Measurements from ENCODE around the gene PTK6.
"Not testable (repeated sequence)": the region's sequence is repeated elsewhere in the genome, so short reads cannot be mapped to it uniquely, and the experiment has no call there.

The PTK6 gene

GRCh38 chr20:63568986-63569949 lies 32.1 kb upstream of the PTK6 start:
- no peak for DNase-seq (ENCODE audit: low read depth in 2 of 2)

- no peak for DNase-seq (ENCODE audit: low read depth in 2 of 2)
Measured at GRCh38 chr20:63568170-63568981, 31.2 kb upstream of the PTK6 start.

- no peak for DNase-seq (ENCODE audit: low read depth in 2 of 2)
Measured at GRCh38 chr20:63567386-63568169, 30.4 kb upstream of the PTK6 start.

GRCh38 chr20:63567136-63567385 lies 29.9 kb upstream of the PTK6 start:
- no peak for DNase-seq (ENCODE audit: low read depth in 2 of 2)

- DNase-seq (ENCODE audit: low read depth in 2 of 2) = no peak
Measured at GRCh38 chr20:63566395-63567135, 29.4 kb upstream of the PTK6 start.

- no peak for DNase-seq (ENCODE audit: low read depth in 2 of 2)
Measured at GRCh38 chr20:63565699-63566335, 28.6 kb upstream of the PTK6 start.

GRCh38 chr20:63565021-63565698 lies 28.0 kb upstream of the PTK6 start:
- DNase-seq (ENCODE audit: low read depth in 2 of 2) = no peak

- no peak for DNase-seq (ENCODE audit: low read depth in 2 of 2)
Measured at GRCh38 chr20:63564036-63564810, 27.0 kb upstream of the PTK6 start.

GRCh38 chr20:63563225-63563935 lies 26.2 kb upstream of the PTK6 start:
- DNase-seq (ENCODE audit: low read depth in 2 of 2) = no peak

- no peak for DNase-seq (ENCODE audit: low read depth in 2 of 2)
Measured at GRCh38 chr20:63562461-63563224, 25.5 kb upstream of the PTK6 start.

GRCh38 chr20:63561624-63562396 lies 24.6 kb upstream of the PTK6 start:
- DNase-seq (ENCODE audit: low read depth in 2 of 2) = no peak

- no peak for DNase-seq (ENCODE audit: low read depth in 2 of 2)
Measured at GRCh38 chr20:63560856-63561609, 23.9 kb upstream of the PTK6 start.

GRCh38 chr20:63560333-63560805 lies 23.2 kb upstream of the PTK6 start:
- no peak for DNase-seq (ENCODE audit: low read depth in 2 of 2)

- DNase-seq (ENCODE audit: low read depth in 2 of 2) = not testable (repeated sequence)
Measured at GRCh38 chr20:63559485-63560332, 22.5 kb upstream of the PTK6 start.

- DNase-seq (ENCODE audit: low read depth in 2 of 2) = no peak
Measured at GRCh38 chr20:63558804-63559484, 21.8 kb upstream of the PTK6 start.
